Measurements from ENCODE around the gene SNRNP48. TPM values are rescaled to one million over a fixed set of nuclear protein-coding genes. Genes with fewer than 3 reads are reported as not detected.

The SNRNP48 gene
- total RNA-seq, 1 experiment from 2014 or later: 26.2 TPM

- Histone ChIP-seq H3K4me1 (ENCODE audit: control insufficient read depth in 1 of 2, insufficient read depth in 2 of 2, low read length in 2 of 2) (no peaks in the 10 kb centered on the region), H2AFZ (ENCODE audit: low read depth, low read length, poor library complexity, severe bottlenecking) (no peak overlapping the region), H3K9ac (ENCODE audit: low read length) (no peak overlapping the region), H3K9me2 (ENCODE audit: insufficient read depth) (no peaks in the 10 kb centered on the region), H3K36me3 (ENCODE audit: control insufficient read depth in 1 of 2, insufficient read depth in 2 of 2, low read length in 2 of 2) (peaks cover 67 to 74% of the 10 kb centered on the region in 2 experiments), H3K27me3 (ENCODE audit: insufficient read depth, low read length) (no peaks in the 10 kb centered on the region), H3K79me2 (ENCODE audit: insufficient read depth, low read length) (peaks cover 22% of the 10 kb centered on the region), H3K9me3 (ENCODE audit: control insufficient read depth in 1 of 2, insufficient read depth in 1 of 2, low read depth in 1 of 2, low read length in 2 of 2) (no peaks in the 10 kb centered on the region), H3K27ac (ENCODE audit: low read depth, low read length) (no peak overlapping the region), H4K20me1 (ENCODE audit: insufficient read depth) (peaks cover 3% of the 10 kb centered on the region; the same call in 1 of the 2 replicates), H3K4me3 (replicated peaks in 1 of 2; ENCODE audit: low read depth in 1 of 2, low read length in 2 of 2) (no peak overlapping the region), H3K4me2 (ENCODE audit: low read length) (no peak overlapping the region)
- DNase-seq (ENCODE audit: low read depth, low spot score): no peak
- BruUV-seq (replicated peaks): no TSS peak
- TF ChIP-seq RAD21 (IDR thresholded peaks at IDR 0.05; ENCODE audit: low read depth) (no peak), SP1 (IDR thresholded peaks at IDR 0.05; ENCODE audit: low read depth) (no peak), YY1 (IDR thresholded peaks at IDR 0.05; ENCODE audit: extremely low read depth, insufficient replicate concordance, low read depth, low read length) (no peak)
- RAD21 ChIA-PET (ENCODE audit: low non-redundant PET in 1 of 2, low total read pairs in 2 of 2, uncharacterized antibody in 2 of 2, unreplicated experiment in 2 of 2): no interaction called here
- CTCF ChIA-PET: interaction anchor here (0.9 kb wide), 1 partner anchor 10 kb away, joined by 4 read pairs; no protein-coding TSS in a partner anchor
- POLR2A ChIA-PET: no interaction called here
- no peak for ATAC-seq
- intact Hi-C loops (cut with micrococcal nuclease): no loop called here
These were observed 14.0 kb downstream of the SNRNP48 start for GRCh38 chr6:7604003-7604402.

- no peak overlapping the region for H3K9ac ChIP-seq (ENCODE audit: low read length)
- CTCF ChIA-PET: no interaction called here
- H3K4me1 ChIP-seq (ENCODE audit: control insufficient read depth in 1 of 2, insufficient read depth in 2 of 2, low read length in 2 of 2): no peaks in the 10 kb centered on the region
- no peak overlapping the region for H3K4me3 ChIP-seq (replicated peaks in 1 of 2; ENCODE audit: low read depth in 1 of 2, low read length in 2 of 2)
- H3K27me3 ChIP-seq (ENCODE audit: insufficient read depth, low read length): no peaks in the 10 kb centered on the region
- RAD21 ChIA-PET (ENCODE audit: low non-redundant PET in 1 of 2, low total read pairs in 2 of 2, uncharacterized antibody in 2 of 2, unreplicated experiment in 2 of 2): no interaction called here
- POLR2A ChIA-PET: no interaction called here
- no TSS peak for BruUV-seq (replicated peaks)
- no peak overlapping the region for H2AFZ ChIP-seq (ENCODE audit: low read depth, low read length, poor library complexity, severe bottlenecking)
- peaks cover 69 to 78% of the 10 kb centered on the region in 2 experiments for H3K36me3 ChIP-seq (ENCODE audit: control insufficient read depth in 1 of 2, insufficient read depth in 2 of 2, low read length in 2 of 2)
- intact Hi-C loops (cut with micrococcal nuclease): no loop called here
- H3K9me2 ChIP-seq (ENCODE audit: insufficient read depth): no peaks in the 10 kb centered on the region
- 0 out of 2 replicates have a peak, but pooled peaks cover 20% of the 10 kb centered on the region for H3K79me2 ChIP-seq (ENCODE audit: insufficient read depth, low read length)
- H4K20me1 ChIP-seq (ENCODE audit: insufficient read depth): peaks cover 3% of the 10 kb centered on the region; the same call in 1 of the 2 replicates
- DNase-seq (ENCODE audit: low read depth, low spot score): no peak
- H3K27ac ChIP-seq (ENCODE audit: low read depth, low read length): no peak overlapping the region
- H3K9me3 ChIP-seq (ENCODE audit: control insufficient read depth in 1 of 2, insufficient read depth in 1 of 2, low read depth in 1 of 2, low read length in 2 of 2): no peaks in the 10 kb centered on the region
- no peak overlapping the region for H3K4me2 ChIP-seq (ENCODE audit: low read length)
- ATAC-seq: no peak
- TF ChIP-seq EZH2 (IDR thresholded peaks at IDR 0.05): no peak
- TF ChIP-seq TCF7L2 (IDR thresholded peaks at IDR 0.05; ENCODE audit: borderline replicate concordance, extremely low read depth, insufficient read depth, insufficient read length): no peak
- TF ChIP-seq CBX3 (IDR thresholded peaks at IDR 0.05; ENCODE audit: low read depth): no peak
- no peak for TF ChIP-seq EZH2phosphoT487 (IDR thresholded peaks at IDR 0.05; ENCODE audit: borderline replicate concordance)
- no peak for TF ChIP-seq ZBTB33 (IDR thresholded peaks at IDR 0.05; ENCODE audit: extremely low read depth, insufficient replicate concordance, low read length)
- no peak for TF ChIP-seq RAD21 (IDR thresholded peaks at IDR 0.05; ENCODE audit: low read depth)
- no peak for TF ChIP-seq SRF (IDR thresholded peaks at IDR 0.05; ENCODE audit: low read depth)
- TF ChIP-seq POLR2AphosphoS5 (IDR thresholded peaks at IDR 0.05; ENCODE audit: low read depth, low read length): no peak
- no peak for TF ChIP-seq ELF1 (IDR thresholded peaks at IDR 0.05; ENCODE audit: borderline replicate concordance, low read depth)
- no peak for TF ChIP-seq ATF3 (IDR thresholded peaks at IDR 0.05)
- no peak for TF ChIP-seq CEBPB (IDR thresholded peaks at IDR 0.05; ENCODE audit: low read depth)
- TF ChIP-seq SP1 (IDR thresholded peaks at IDR 0.05; ENCODE audit: low read depth): no peak
- TF ChIP-seq SIN3A (IDR thresholded peaks at IDR 0.05; ENCODE audit: low read depth): no peak
- no peak for TF ChIP-seq POLR2A (IDR thresholded peaks at IDR 0.05; ENCODE audit: borderline replicate concordance, extremely low read depth, insufficient read depth, insufficient read length)
- TF ChIP-seq ZNF274 (IDR thresholded peaks at IDR 0.05; ENCODE audit: low read depth, low read length): no peak
- TF ChIP-seq CTCF (IDR thresholded peaks at IDR 0.05 in 2 of 3, conservative IDR thresholded peaks at IDR 0.05 in 1 of 3; ENCODE audit: borderline replicate concordance in 1 of 3, insufficient read depth in 1 of 3, low read depth in 2 of 3, low read length in 2 of 3): no peak
- TF ChIP-seq ZFX (IDR thresholded peaks at IDR 0.05): no peak
- TF ChIP-seq EGR1 (IDR thresholded peaks at IDR 0.05; ENCODE audit: low read depth): no peak
These were observed 14.5 kb downstream of the SNRNP48 start for GRCh38 chr6:7604506-7604905.

Measured in HCT116 (cell line).